ENCODE results near the gene FOXP3.
"Not testable (repeated sequence)": the region's sequence is repeated elsewhere in the genome, so short reads cannot be mapped to it uniquely, and the experiment has no call there.

Gene FOXP3, protein sequence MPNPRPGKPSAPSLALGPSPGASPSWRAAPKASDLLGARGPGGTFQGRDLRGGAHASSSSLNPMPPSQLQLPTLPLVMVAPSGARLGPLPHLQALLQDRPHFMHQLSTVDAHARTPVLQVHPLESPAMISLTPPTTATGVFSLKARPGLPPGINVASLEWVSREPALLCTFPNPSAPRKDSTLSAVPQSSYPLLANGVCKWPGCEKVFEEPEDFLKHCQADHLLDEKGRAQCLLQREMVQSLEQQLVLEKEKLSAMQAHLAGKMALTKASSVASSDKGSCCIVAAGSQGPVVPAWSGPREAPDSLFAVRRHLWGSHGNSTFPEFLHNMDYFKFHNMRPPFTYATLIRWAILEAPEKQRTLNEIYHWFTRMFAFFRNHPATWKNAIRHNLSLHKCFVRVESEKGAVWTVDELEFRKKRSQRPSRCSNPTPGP

DNA sequence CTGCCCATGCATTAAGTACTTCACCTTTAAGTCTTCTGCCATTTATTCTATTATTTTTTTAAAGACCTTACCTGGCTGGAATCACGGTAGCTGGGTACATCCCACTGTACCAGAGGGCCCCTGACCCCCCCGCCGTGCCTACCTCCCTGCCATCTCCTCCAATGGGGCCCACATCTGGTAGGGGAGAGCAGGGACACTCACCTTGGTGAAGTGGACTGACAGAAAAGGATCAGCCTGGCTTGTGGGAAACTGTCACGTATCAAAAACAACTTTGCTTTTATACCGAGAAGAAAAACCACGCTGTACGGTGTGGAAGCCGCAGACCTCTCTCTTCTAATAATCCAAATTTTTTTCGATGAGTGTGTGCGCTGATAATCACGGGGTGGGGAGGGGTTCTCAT lies at the start of gene FOXP3:
TSS of gene FOXP3 (minus strand) at position 251 of the 400 bp plus-strand sequence. CDS start 6,205 bp downstream, outside the sequence.
- no peak for DNase-seq

DNA sequence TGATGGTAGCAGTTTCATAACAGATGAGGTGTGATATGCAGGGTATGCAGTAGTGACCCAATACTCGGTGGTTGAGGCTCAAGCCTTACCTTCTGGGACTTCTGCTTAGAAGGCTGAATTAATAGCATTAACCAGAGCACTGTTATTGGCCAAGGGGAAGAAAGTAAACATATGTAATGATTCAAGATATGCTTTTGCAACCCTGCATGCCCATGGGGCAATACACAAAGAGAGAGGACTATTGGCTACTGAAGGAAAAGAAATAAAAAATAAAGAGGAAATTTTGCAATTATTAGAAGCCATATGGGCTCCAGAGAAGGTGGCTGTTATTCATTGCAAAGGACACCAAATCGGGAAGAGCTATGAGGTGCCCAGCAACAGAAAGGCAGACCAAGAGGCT lies 47.7 kb upstream of the FOXP3 start:
- no peak for DNase-seq

DNA sequence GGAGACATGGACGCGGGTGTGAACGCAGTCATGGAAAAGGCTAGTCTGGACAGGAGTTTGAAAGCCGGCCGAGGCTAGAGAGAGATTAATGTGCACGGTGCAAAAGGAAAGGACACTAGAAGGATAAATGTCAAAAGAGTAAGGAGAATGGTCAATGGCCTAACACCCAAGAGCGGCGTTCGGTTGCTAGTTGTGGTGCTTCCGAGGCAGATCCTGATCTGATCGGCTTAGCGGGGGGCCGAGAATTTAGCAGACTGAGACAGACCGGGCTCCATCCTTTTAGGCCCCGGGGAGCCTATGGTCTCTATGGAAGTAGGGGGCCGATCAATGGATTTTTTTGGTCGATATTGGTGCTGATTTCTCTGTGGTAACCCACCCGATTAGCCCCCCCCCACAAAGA lies 45.9 kb upstream of the FOXP3 start:
- no peak for DNase-seq

DNA sequence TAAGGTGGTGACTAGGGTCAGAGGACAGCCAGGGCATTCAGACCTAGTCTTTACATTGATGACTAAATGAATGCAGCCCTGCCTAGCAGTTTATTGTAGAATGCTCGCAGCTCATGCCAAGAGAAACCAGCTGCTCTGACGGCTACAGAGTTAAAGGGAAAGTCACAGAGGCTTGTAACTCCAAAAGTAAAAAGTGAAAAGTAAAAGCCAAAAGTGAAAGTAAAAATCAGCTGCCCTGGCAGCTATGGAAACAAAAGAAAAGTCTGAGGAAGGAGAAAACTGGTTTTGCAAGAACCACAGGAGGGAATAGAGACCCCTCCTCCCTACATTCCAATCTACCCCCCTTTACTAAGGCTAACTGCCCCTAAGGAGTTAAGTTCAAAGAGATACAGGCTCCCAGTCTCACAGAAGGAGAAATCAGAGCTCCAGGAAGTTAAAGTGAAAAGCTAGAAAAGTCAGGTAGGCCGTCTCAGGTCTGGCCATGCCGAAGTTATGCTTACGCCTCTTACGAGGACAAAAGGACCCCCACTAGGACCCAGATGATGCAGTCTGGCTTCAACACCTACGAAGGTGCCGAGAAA lies 45.0 kb upstream of the FOXP3 start:
- peak; percentile 11 for DNase-seq

DNA sequence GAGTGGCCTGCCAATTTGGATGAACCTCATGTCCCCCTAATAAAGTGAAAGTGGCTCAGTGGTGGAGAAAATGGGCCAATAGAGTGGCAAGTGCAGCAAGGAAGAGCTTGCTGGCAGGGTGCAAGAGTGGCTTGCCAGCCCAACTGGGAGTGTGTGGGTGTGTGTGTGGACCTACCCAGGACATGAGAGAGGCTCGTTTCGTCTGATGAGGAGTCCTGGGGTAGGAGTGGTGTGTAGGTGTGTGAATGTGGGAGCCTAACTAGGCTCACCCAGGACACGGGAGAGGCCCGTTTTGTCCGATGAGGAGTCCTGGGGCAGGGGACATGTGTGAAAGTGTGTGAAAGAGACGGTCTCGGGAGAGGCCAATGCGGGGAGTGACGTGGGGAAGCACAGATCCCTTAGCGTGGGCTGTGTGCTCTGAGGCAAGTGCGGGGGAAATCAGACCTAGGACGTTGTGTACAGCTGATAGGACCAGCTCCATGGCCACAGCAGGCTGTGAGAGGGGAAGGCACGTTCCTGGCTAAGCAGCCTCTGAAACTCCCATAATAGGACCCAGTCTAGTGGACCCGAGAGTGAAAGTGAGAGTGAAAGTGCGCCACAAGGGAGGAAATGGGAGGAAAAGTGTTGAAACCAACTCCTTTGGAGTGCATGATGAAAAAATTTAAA lies 44.2 kb upstream of the FOXP3 start:
- no peak for DNase-seq

DNA sequence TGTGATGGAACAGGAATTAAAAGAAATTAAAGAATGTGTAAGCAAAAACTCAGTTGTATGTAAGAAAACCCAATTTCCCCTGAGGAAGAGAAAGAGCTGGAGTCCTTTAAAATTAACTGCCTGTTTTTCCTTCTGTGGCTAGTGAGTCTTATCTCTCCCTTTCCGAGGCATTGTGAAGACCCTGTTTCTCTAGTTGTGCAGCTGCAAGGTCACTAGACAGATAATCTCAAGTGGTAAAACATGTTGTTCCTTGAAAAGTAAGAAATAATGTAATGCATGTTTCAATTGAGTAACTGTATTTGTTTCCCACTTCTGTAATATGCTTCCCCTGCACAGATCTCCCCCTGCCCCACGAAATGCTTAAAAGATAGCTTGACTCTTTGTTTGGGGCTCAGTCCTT lies 43.3 kb upstream of the FOXP3 start:
- DNase-seq: not testable (repeated sequence)

DNA sequence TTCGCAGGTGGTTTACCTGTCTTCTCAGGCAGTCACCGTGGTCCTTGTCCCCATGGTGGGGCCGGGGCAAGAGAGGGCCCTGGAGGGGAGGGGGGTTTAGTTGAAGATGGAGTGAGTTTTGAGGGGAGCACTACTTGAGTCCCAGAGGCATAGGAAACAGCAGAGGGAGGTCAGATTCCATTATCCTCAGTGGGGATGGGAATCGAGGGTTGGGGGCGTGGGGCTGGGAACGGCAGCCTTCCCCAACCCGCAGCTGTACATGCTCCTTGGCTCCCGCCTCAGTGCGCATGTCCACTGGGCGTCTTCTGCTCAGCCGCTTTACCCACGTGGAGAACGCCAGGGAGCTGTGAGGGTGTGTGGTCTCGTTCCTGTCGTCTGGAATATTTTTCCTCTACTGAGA lies 38.8 kb upstream of the FOXP3 start, which contains the start of gene GAGE10:
TSS of gene GAGE10 (plus strand) at position 301 of the 400 bp plus-strand sequence. CDS start 1,214 bp downstream, outside the sequence.
- no peak for DNase-seq

DNA sequence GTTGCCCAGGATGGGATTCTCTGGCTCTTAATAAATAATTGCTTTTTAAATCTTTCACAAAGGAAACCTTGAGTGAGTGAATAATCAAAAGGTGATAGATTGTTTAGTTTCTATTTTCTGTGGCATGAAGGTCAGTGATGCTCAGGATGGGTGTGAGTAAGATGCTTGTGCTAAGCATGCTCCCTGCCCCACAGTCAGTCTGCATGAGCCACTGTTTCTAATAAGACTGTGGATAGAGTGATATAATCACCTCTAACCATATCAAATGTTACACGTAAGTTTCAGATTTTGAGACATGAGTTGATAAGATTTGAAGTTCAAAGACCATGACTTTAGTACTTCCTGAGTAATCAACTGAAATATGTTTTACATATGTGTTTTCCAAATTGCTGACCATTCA lies 36.2 kb upstream of the FOXP3 start:
- DNase-seq: no peak

DNA sequence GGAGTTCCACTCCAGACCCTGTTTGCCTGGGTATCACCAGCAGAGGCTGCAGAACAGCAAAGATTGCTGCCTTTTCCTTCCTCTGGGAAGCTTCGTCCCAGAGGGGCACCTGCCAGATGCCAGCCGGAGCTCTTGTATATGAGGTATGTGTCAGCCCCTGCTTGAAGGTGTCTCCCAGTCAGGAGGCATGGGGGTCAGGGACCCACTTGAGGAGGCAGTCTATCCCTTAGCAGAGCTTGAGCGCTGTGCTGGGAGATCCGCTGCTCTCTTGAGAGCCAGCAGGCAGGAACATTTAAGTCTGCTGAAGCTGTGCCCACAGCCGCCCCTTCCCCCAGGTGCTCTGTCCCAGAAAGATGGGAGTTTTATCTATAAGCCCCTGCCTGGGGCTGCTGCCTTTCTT lies 34.8 kb upstream of the FOXP3 start:
- DNase-seq: not testable (repeated sequence)

DNA sequence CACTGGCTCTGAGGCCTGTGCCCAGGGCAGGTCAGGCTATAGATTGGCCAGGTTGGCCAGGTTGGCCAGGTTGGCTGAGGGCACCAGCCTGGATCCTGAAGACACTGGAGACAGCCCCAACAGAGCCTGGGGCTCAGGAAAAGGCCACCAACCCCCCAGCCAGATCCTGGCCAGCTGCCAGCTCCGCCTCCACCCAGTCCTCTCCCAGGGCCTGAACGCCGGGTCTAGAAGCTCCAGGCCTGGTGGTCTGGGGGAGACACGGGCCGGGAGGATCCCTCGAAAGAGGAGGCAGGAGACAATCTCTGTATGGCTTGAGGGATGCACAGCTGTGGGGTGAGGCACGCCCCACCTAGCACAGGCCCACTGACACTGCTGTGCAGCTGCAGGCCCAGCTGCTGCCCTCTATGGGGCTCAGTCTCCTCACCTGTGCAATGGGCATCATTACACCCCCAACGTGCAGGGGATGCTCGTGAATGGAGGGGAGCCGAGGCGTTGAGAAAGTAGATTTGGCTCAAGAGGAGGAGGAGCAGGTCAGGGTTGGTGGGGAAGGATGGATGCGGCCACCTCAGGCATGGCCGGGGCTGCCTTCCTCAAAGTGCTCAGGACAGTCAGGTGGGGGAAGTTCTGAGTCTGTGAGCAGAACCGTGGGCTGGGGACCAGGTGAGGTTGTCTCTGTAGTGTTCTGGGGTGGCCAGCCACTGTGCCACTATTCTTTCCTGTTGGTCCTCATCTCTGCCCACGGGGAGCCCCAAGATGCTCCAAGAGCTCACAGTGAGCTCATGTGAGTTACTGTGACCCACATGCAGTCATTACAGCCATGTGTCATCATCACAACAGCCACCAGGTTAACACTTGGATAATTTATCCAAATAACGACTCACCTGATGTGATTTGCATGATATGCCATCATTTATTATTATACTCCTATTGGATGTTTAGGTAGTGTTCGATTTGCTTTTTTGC lies 28.2 kb upstream of the FOXP3 start:
- peak; percentile 25 for DNase-seq

DNA sequence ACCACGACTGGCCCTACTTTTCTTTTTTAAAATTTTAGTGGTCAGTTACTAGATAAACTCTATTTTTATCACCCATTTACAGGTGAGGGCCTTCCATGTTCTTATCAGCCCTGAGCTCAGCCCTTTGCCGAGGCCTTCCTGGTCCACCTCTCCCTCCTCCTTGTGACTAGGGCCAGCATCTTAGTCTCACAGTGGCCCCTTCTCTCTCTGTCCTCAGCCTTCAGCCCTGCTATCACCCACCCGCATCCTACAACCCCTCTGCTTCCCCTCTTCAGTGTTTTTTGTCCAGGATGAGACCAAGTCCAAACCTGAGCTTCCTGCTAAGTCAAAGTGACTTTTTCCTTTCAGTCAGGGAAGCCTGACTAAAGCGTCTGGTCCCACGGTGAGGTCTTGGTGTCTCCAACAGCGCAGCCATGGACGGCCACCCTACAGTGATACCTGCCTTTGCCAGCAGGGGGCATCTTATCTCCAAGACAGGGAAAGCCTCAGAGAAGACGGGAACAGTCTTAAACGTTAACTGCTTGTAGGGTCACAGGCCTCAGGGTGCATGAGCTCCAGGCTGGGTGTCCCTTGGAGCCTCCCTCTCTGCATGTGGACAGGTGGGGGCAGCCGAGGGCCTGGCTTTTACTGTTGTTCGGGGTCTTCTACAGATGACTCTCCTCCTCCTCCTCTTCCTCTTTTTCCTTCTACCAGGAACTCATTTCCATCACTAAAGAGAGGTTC lies 27.3 kb upstream of the FOXP3 start:
- peak; percentile 73 for DNase-seq

DNA sequence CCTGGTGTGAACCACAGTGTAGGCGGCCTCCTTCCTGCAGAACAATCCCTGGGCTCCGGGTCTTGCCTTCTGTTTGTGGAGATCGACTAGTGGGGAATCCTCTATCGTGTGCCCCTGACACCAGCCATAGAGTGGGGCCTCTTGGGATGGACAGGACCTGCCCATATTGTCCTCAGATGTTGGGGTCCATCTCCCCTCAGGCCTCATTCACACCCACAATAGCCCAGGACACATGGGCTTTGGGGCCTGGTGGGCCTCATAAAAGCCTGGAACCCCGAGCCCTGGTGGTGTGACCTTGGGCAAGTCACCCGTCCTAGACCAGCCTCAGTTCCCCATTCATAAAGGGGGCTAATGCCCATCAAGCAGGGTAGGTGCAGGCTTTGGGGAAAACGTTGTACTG lies 25.7 kb upstream of the FOXP3 start:
- DNase-seq: no peak

DNA sequence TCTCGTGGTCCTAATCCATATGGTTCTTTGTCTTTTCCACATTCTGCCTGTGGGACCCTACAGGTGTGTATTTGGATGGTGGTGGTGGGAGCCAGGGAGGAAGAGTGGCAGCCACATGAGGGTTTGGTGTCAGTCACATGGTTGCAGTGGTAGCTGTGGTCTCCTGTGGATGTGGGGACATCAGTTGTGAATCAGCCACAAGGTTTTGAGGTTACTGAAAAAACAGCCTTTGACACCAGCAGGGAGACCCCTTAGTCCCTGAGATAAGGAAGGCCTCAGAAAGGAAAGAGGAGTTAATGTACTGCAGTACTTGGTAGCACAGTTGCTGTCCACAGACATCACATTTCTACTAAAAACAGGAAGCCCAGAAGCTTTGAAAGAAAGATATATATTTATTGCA lies 23.2 kb upstream of the FOXP3 start:
- no peak for DNase-seq

DNA sequence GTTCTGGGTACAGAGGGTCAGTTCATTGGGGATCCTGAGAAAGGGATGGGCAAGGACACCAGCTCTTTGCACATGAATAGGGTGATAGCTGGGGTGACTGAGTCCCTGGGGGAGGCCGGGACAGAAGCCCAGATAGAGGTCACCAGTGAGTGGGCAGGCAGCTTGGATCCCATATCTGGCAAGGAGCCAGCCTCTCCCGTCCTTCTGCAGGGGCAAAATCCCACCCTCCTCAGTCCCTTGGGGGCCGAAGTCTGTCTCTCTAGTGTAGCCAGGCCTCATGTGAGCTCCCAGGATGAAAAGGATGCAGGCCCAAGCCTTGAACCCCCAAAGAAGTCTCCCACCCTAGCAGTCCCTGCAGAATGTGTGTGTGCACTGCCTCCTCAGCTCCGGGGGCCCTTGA lies 22.1 kb upstream of the FOXP3 start:
- DNase-seq: no peak

DNA sequence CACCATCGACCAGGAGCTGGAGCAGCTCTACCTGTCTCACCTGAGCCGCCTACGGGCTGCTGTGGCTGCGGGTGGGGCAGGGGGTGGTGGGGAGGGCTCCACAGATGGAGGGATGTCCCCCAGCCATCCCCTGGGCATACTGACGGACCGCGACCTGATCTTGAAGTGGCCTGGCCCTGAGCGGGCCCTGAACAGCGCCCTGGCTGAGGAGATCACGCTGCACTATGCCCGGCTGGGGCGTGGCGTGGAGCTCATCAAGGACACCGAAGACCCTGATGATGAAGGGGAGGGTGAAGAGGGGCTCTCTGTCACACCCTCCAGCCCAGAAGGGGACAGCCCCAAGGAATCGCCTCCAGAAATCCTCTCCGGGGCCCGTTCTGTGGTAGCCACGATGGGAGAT lies 21.6 kb upstream of the FOXP3 start:
- DNase-seq: no peak

DNA sequence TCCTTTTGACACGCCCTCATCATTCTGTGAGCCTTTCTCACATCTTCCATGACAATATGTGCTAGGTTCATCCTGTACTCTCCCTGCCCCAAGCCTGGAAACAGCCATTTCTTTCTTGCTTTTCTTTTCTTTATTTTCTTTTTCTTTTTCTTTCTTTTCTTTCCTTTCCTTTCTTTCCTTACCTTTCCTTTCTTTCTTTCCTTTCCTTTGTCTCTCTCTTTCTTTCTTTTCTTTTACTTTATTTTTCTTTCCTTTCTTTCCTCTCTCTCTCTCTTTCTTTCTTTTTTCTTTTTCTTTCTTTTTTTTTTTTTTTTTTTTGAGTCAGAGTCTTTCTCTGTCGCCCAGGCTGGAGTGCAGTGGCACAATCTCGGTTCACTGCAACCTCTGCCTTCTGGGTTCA lies 19.7 kb upstream of the FOXP3 start:
- DNase-seq: no peak

DNA sequence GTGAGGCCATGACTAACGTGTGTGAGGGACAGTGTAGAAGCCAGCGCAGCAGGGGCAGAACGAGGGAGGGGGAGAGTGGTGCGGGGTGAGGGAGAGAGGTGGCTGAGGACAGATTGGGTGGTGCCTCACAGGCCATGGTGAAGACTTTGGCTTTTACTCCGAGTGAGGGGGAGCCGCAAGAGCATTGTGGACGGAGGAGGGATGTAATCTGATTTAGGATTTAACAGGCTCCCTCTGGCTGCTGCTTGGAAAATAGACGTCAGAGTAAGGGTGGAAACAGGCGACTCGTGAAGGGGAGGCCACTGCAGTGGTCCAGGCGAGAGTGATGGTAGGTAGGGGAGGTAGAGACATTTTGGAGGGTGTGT lies 18.1 kb upstream of the FOXP3 start:
- DNase-seq: no peak

DNA sequence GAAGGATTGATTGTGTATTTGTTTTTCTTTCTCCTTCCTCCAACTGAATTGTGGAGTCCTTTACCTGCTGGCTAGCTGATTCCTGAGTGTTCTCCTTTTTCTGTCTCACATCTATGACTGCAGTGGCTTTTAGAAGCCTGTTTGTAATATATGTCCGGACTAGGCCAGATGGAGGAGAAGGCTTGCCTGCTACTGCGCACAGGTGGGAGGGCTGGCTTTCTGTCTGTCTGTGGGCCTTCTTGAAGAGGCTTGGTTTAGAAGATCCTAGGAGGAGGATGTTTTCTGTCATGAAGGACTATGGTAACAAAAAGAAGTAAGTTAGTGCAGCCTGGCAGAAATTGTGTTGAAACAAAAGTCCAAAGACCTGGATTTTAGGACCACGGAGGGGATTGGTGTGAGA lies 13.6 kb upstream of the FOXP3 start:
- no peak for DNase-seq

DNA sequence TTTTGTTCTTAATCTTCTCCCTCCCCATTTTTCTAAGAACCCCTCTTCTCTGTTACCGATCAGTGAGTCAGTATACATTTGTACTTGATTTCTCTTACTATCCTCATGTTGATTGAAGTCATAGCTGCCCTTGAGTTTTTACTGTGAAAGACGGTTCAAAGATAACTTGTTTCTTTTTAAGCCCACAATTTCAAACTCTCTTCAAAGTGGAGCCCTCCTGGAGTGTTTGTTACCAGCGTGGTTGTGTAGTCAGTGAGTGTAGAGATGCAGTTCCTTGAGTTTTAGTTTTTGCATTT lies 13.0 kb upstream of the FOXP3 start:
- no peak for DNase-seq

DNA sequence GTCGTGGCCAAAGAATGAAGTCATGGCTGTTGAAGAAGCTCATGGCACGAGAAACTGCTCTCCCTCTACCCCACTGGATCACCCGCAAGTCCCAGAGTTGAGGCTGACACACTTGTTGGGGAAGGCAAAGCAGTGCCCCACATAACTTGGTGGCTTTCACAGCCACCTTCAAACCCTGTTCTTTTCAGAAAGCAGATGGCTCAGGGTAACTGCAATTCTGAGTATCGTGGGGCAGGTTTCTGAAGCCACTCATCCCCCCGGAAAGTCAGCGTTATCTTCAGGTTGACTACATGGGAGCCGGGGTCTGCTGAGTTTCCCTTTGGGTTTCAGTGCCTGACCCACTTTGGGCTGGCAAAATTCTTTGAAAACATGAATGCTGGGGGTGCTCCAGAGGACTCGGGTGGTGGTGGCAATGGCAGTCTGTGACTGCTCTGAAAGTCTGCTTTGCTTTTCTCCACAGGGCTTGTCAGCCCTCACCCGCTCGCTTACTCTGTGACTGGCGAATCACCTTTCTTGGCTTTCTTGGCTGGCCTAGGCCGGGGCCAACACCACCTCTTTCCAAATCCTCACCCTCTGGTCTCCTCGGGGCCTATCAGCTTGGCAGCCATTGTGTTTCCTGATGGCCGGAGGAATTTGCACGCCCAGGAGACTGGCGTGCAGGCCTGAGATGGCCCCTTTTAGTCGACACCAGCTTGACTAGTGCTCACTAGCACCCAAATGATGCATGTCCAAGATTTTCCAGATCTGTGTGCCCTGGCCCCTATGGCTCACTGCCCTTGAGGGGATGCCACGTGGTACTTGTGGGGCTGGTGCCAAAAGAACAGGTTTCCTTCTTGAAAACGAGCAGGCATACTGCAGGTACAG lies 12.4 kb upstream of the FOXP3 start:
- no peak for DNase-seq

DNA sequence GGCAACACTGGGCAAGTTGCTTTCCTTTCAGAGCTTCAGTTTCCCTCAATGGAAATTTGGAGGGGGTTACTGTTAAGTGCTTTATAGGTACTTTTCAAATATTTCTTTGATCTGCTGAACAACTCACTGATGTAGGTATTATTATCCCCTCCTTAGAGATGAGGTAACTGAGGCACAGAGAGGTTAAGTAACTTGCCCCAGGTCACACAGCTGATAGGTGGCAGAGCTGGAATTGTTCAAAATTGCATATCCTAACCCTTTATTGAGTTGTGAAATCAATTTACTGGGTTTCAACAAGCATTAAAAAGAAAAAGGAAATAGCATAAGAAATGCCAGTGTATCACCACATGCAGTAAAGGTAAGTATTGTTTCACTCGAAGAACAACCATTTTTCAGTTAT lies 11.7 kb upstream of the FOXP3 start:
- no peak for DNase-seq

Data from DMS53 (cell line).